ENCODE measurements around the gene CHAC1. TPM values are rescaled to one million over a fixed set of nuclear protein-coding genes. Genes with fewer than 3 reads are reported as not detected.

The CHAC1 gene
- total and polyA plus RNA-seq, 3 donors from 2014 or later: 1.8 to 5.9 (median 2.5) TPM

GRCh38 chr15:40917585-40917984, 35.7 kb upstream of the CHAC1 start:
- no peak for DNase-seq
- intact Hi-C loops (cut with DNase I; ENCODE audit: low total_unique reads): no loop called here
- no peak overlapping the region for H3K27ac ChIP-seq
- no peaks in the 10 kb centered on the region for H3K36me3 ChIP-seq (ENCODE audit: low read depth, missing control alignments)
- no peaks in the 10 kb centered on the region for H3K4me1 ChIP-seq
- H3K4me3 ChIP-seq: no peak overlapping the region
- TF ChIP-seq POLR2A (IDR thresholded peaks at IDR 0.05) (no peak), CTCF (IDR thresholded peaks at IDR 0.05) (no peak)
- H3K9me3 ChIP-seq: no peaks in the 10 kb centered on the region
- H3K27me3 ChIP-seq: no peaks in the 10 kb centered on the region
- WGBS, 2 donors: 73 to 74% methylated on average over 10 to 11 of the region's 11 CpGs

- no peaks in the 10 kb centered on the region for H3K9me3 ChIP-seq
- intact Hi-C loops (cut with DNase I; ENCODE audit: low total_unique reads): no loop called here
- H3K27ac ChIP-seq: no peak overlapping the region
- WGBS, 2 donors: 68 to 88% methylated on average over 11 to 12 of the region's 15 CpGs
- H3K4me3 ChIP-seq: no peak overlapping the region
- no peaks in the 10 kb centered on the region for H3K27me3 ChIP-seq
- H3K4me1 ChIP-seq: no peaks in the 10 kb centered on the region
- no peak for TF ChIP-seq POLR2A (IDR thresholded peaks at IDR 0.05)
- TF ChIP-seq CTCF (IDR thresholded peaks at IDR 0.05): no peak
- no peaks in the 10 kb centered on the region for H3K36me3 ChIP-seq (ENCODE audit: low read depth, missing control alignments)
- DNase-seq: no peak
Observed at GRCh38 chr15:40918146-40918798, 35.0 kb upstream of the CHAC1 start.

GRCh38 chr15:40918799-40919392, 34.4 kb upstream of the CHAC1 start:
- 70 to 85% methylated on average over 9 to 19 of the region's 19 CpGs for WGBS, 2 donors
- Histone ChIP-seq H3K36me3 (ENCODE audit: low read depth, missing control alignments) (no peaks in the 10 kb centered on the region), H3K4me1 (no peaks in the 10 kb centered on the region), H3K27me3 (no peaks in the 10 kb centered on the region), H3K4me3 (no peak overlapping the region), H3K9me3 (no peaks in the 10 kb centered on the region), H3K27ac (no peak overlapping the region)
- intact Hi-C loops (cut with DNase I; ENCODE audit: low total_unique reads): no loop called here
- DNase-seq: no peak
- TF ChIP-seq POLR2A (IDR thresholded peaks at IDR 0.05) (no peak), CTCF (IDR thresholded peaks at IDR 0.05) (no peak)

- no peak for DNase-seq
- H3K27ac ChIP-seq: no peak overlapping the region
- intact Hi-C loops (cut with DNase I; ENCODE audit: low total_unique reads): no loop called here
- H3K4me1 ChIP-seq: peaks cover 9% of the 10 kb centered on the region
- H3K36me3 ChIP-seq (ENCODE audit: low read depth, missing control alignments): no peaks in the 10 kb centered on the region
- 75 to 82% methylated on average over 5 of the region's 5 CpGs for WGBS, 2 donors
- H3K4me3 ChIP-seq: no peak overlapping the region
- H3K27me3 ChIP-seq: no peaks in the 10 kb centered on the region
- no peak for TF ChIP-seq CTCF (IDR thresholded peaks at IDR 0.05)
- TF ChIP-seq POLR2A (IDR thresholded peaks at IDR 0.05): no peak
- no peaks in the 10 kb centered on the region for H3K9me3 ChIP-seq
Observed at GRCh38 chr15:40921949-40922607, 31.2 kb upstream of the CHAC1 start.

Data from testis (tissue), 3 donors.